Activated CD4-positive, alpha-beta T cell treated with anti-CD3 and anti-CD28 coated beads, Interleukin-2, amount 10 ng/mL, durations not matched to agents 24 days and 14 days (primary cell): ENCODE data around the gene CRAMP1. TPM values are rescaled to one million over a fixed set of nuclear protein-coding genes. Genes with fewer than 3 reads are reported as not detected.

Experiments used
- DNase-seq: peaks from one replicate; pipeline ENCODE4 v3.0.0; 2022
- H3K27ac Mint-ChIP-seq: one replicate; pipeline ENCODE4 v1.8.0; 2022; ENCODE audit warnings: mild to moderate bottlenecking, mixed read lengths
- H3K27me3 Mint-ChIP-seq: one replicate; pipeline ENCODE4 v1.8.0; 2022; ENCODE audit warnings: mixed read lengths
- H3K36me3 Mint-ChIP-seq: one replicate; pipeline ENCODE4 v1.8.0; 2022; ENCODE audit warnings: low read depth, mild to moderate bottlenecking, mixed read lengths
- H3K4me1 Mint-ChIP-seq: one replicate; pipeline ENCODE4 v1.8.0; 2021; ENCODE audit warnings: mixed read lengths
- H3K4me3 Mint-ChIP-seq: one replicate; pipeline ENCODE4 v1.8.0; 2022; ENCODE audit warnings: mild to moderate bottlenecking, moderate library complexity, mixed read lengths
- H3K9me3 Mint-ChIP-seq: one replicate; pipeline ENCODE4 v1.8.0; 2021; ENCODE audit warnings: mixed read lengths
- intact Hi-C: fragments of 100-400 bp; cut with micrococcal nuclease; formaldehyde crosslinking; loops from one replicate; pipeline ENCODE4 v1.15.1; 2023
- total RNA-seq: library from RNA; stranded (reverse); gene quantifications from 2 replicates; pipeline ENCODE4 v1.2.3, GENCODE V29; 2022

Gene CRAMP1
- total RNA-seq, 1 donor from 2014 or later, result 36.7 TPM

- no peak for DNase-seq
- no peaks in the 10 kb centered on the region for H3K9me3 Mint-ChIP-seq
- H3K27ac Mint-ChIP-seq, result no peak overlapping the region
- intact Hi-C loops, result no loop called here
- H3K4me3 Mint-ChIP-seq, result no peak overlapping the region
- H3K27me3 Mint-ChIP-seq, result no peaks in the 10 kb centered on the region
- H3K4me1 Mint-ChIP-seq, result peaks cover 4% of the 10 kb centered on the region
- peaks cover 39% of the 10 kb centered on the region for H3K36me3 Mint-ChIP-seq
Measured at GRCh38 chr16:1632638-1632970, 20.4 kb downstream of the CRAMP1 start.

- Mint-ChIP-seq H3K27ac (no peak overlapping the region), H3K9me3 (no peaks in the 10 kb centered on the region), H3K27me3 (no peaks in the 10 kb centered on the region), H3K36me3 (peaks cover 38% of the 10 kb centered on the region), H3K4me3 (no peak overlapping the region), H3K4me1 (peaks cover 4% of the 10 kb centered on the region)
- intact Hi-C loops, result no loop called here
- no peak for DNase-seq
Measured at GRCh38 chr16:1633310-1633709, 21.1 kb downstream of the CRAMP1 start.

DNA sequence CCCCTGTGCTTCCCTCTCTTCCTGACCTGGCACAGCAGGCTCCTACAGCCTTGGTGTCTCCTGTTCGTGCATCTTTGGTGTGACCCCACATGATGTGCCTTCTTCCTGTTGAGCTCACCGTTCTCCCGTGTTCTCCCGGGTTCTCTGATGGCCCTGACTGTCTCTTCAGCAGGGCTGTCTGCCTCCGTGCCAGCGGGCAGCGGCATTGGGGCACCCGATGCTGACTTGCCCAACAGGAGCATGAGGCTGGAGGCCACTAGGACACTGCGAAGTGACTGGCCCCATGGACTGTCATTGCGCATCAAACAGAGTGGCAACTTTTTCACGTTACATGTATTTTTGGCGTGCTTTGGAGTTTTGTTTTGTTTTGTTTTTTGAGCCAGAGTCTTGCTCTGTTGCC is 22.4 kb downstream of the CRAMP1 start:
- Mint-ChIP-seq H3K27ac (no peak overlapping the region), H3K9me3 (no peaks in the 10 kb centered on the region), H3K36me3 (peaks cover 37% of the 10 kb centered on the region), H3K4me1 (peaks cover 4% of the 10 kb centered on the region), H3K4me3 (no peak overlapping the region), H3K27me3 (no peaks in the 10 kb centered on the region)
- DNase-seq, result no peak
- intact Hi-C loops, result no loop called here

- Mint-ChIP-seq H3K27ac (no peak overlapping the region), H3K4me1 (peaks cover 4% of the 10 kb centered on the region), H3K36me3 (peaks cover 37% of the 10 kb centered on the region), H3K4me3 (no peak overlapping the region), H3K9me3 (no peaks in the 10 kb centered on the region), H3K27me3 (no peaks in the 10 kb centered on the region)
- intact Hi-C loops, result no loop called here
- no peak for DNase-seq
Measured at GRCh38 chr16:1635070-1635469, 22.9 kb downstream of the CRAMP1 start.

- H3K4me1 Mint-ChIP-seq, result peaks cover 4% of the 10 kb centered on the region
- H3K36me3 Mint-ChIP-seq, result peaks cover 50% of the 10 kb centered on the region
- H3K9me3 Mint-ChIP-seq, result no peaks in the 10 kb centered on the region
- no peak overlapping the region for H3K27ac Mint-ChIP-seq
- intact Hi-C loops, result no loop called here
- no peak for DNase-seq
- H3K4me3 Mint-ChIP-seq, result no peak overlapping the region
- H3K27me3 Mint-ChIP-seq, result no peaks in the 10 kb centered on the region
Measured at GRCh38 chr16:1637526-1637925, 25.4 kb downstream of the CRAMP1 start.

DNA sequence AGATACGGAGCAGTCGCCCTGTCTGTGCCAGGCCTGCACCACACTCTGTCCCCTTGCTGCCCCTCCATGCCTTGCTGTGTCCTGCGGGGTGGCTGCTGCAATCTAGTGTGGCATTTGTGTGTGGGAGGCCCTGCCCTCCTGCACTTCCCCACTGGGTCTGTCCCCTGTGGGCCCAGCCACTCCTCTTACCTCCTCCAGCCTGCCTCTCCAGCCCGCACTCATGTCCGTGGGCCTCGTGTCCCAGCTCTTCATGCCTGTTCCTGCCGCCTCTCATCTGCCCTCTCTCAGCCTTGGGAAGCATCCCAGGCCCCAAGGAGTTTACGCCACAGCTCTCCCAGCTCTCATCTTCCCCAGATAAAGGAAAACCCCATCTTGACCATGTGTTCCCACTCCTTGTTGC is 26.6 kb downstream of the CRAMP1 start:
- Mint-ChIP-seq H3K9me3 (no peaks in the 10 kb centered on the region), H3K27ac (no peak overlapping the region), H3K27me3 (no peaks in the 10 kb centered on the region), H3K4me1 (peaks cover 4% of the 10 kb centered on the region), H3K36me3 (peaks cover 50% of the 10 kb centered on the region), H3K4me3 (no peak overlapping the region)
- DNase-seq, result no peak
- intact Hi-C loops, result no loop called here

DNA sequence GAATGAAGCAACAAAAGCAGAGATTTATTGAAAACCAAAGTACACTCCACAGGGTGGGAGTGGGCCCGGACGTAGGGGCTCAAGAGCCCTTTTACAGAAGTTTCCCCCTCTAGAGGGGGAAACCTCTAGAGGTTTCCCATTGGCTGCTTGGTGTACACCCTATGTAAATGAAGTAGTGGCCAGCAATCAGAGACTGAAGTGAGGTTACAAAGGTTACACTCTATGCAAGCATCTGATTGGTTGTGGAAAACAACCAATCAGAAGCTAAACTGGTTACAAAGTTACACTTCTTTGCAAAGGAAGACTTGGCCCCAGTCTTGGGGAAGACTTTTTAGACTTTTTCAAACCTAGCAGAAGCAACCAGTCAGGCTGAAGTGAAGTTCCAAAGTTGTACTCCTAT is 27.1 kb downstream of the CRAMP1 start:
- H3K36me3 Mint-ChIP-seq, result peaks cover 49% of the 10 kb centered on the region
- peaks cover 5% of the 10 kb centered on the region for H3K4me1 Mint-ChIP-seq
- intact Hi-C loops, result no loop called here
- H3K27me3 Mint-ChIP-seq, result no peaks in the 10 kb centered on the region
- no peaks in the 10 kb centered on the region for H3K9me3 Mint-ChIP-seq
- no peak for DNase-seq
- H3K4me3 Mint-ChIP-seq, result no peak overlapping the region
- H3K27ac Mint-ChIP-seq, result no peak overlapping the region

- Mint-ChIP-seq H3K4me3 (no peak overlapping the region), H3K27me3 (no peaks in the 10 kb centered on the region), H3K9me3 (no peaks in the 10 kb centered on the region), H3K4me1 (peaks cover 8% of the 10 kb centered on the region), H3K27ac (no peak overlapping the region), H3K36me3 (peaks cover 48% of the 10 kb centered on the region)
- no peak for DNase-seq
- intact Hi-C loops, result no loop called here
Measured at GRCh38 chr16:1639860-1640259, 27.7 kb downstream of the CRAMP1 start.

DNA sequence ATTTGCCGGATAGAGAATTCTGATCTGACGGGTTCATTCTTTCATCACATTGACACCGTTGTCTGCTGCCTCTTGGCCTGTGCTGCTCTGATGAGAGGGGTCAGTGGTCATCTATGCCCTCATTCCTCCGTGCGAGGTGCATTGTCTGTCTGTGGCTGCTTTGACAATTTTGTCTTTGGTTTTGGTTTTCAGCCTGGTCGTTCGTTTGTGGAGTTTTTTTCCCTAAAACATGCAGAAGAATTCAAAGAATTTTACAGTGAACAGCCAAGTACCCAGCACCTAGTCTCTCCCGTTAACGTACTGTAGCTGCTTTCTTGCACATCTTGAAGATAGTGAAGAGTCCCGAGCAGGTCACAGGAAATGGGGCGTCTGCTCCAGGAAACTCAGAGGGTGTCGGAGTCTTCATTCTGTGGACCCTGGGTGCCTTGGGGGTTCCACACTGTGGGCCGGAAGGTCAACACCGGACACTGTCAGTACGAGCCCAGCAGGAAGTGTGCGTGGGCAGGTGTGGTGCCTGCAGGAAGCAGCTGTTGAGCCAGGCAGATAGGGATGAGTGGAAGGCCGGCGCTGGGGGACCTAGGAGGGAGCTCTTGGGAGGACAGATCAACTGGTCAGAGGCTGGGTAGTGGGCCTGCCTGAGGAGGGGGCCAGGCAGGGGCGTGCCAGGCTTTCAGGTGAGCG is 28.2 kb downstream of the CRAMP1 start:
- H3K27ac Mint-ChIP-seq, result no peak overlapping the region
- H3K4me1 Mint-ChIP-seq, result peaks cover 8% of the 10 kb centered on the region
- H3K36me3 Mint-ChIP-seq, result peaks cover 43% of the 10 kb centered on the region
- no peak overlapping the region for H3K4me3 Mint-ChIP-seq
- intact Hi-C loops, result no loop called here
- no peaks in the 10 kb centered on the region for H3K9me3 Mint-ChIP-seq
- no peaks in the 10 kb centered on the region for H3K27me3 Mint-ChIP-seq
- no peak for DNase-seq

GRCh38 chr16:1641261-1641660 is 29.1 kb downstream of the CRAMP1 start:
- intact Hi-C loops, result no loop called here
- H3K9me3 Mint-ChIP-seq, result no peaks in the 10 kb centered on the region
- no peaks in the 10 kb centered on the region for H3K27me3 Mint-ChIP-seq
- no peak overlapping the region for H3K27ac Mint-ChIP-seq
- H3K36me3 Mint-ChIP-seq, result peaks cover 49% of the 10 kb centered on the region
- H3K4me3 Mint-ChIP-seq, result no peak overlapping the region
- H3K4me1 Mint-ChIP-seq, result peaks cover 17% of the 10 kb centered on the region
- DNase-seq, result no peak

GRCh38 chr16:1642148-1642547 is 30.0 kb downstream of the CRAMP1 start:
- intact Hi-C loops, result no loop called here
- Mint-ChIP-seq H3K4me3 (no peak overlapping the region), H3K36me3 (peaks cover 54% of the 10 kb centered on the region), H3K9me3 (no peaks in the 10 kb centered on the region), H3K27me3 (no peaks in the 10 kb centered on the region), H3K4me1 (peaks cover 23% of the 10 kb centered on the region), H3K27ac (no peak overlapping the region)
- no peak for DNase-seq

DNA sequence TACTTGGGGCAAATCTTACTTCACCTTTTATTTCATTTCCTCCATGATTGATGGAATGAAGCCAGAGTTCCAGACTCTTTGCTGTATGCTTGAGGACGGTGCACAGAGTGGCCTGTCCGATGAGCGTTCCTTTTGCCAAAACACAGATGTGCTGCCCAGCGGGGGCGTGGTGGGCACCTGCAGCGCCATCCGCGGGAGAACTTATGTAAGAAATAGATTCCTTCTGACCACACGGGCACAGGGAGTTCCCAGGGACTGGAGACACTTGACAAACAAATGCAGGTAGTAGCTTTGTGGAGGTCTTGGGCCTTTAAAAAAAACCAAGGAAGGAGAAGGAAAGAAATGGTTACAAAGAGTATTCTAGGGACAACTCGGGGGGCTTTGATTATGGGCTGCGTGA is 30.6 kb downstream of the CRAMP1 start:
- no peak for DNase-seq
- no peak overlapping the region for H3K4me3 Mint-ChIP-seq
- intact Hi-C loops, result no loop called here
- H3K9me3 Mint-ChIP-seq, result no peaks in the 10 kb centered on the region
- H3K4me1 Mint-ChIP-seq, result peaks cover 23% of the 10 kb centered on the region
- H3K36me3 Mint-ChIP-seq, result peaks cover 56% of the 10 kb centered on the region
- no peaks in the 10 kb centered on the region for H3K27me3 Mint-ChIP-seq
- H3K27ac Mint-ChIP-seq, result no peak overlapping the region

DNA sequence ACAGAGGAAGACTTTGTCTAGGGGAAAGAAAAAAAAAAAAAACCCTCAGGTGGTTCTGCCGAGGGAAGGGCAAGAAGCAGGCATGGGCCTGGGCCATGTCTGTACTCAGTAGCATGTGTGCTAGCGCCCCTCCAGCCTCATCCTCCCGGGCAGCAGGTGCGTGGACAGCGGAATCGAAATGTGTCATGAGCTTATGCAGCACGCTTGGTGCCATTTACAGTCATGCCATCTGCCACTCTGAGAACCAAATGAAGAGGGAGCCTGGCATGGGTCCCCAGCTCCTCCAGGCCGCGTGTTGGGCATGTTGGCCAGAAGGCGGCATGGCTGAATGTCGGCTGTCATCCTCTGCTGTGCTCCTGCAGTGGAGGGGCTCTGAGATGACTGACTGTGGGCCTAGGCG is 31.4 kb downstream of the CRAMP1 start:
- Mint-ChIP-seq H3K36me3 (peaks cover 59% of the 10 kb centered on the region), H3K4me3 (no peak overlapping the region), H3K4me1 (peaks cover 26% of the 10 kb centered on the region), H3K9me3 (no peaks in the 10 kb centered on the region), H3K27me3 (no peaks in the 10 kb centered on the region), H3K27ac (no peak overlapping the region)
- no peak for DNase-seq
- intact Hi-C loops, result no loop called here

DNA sequence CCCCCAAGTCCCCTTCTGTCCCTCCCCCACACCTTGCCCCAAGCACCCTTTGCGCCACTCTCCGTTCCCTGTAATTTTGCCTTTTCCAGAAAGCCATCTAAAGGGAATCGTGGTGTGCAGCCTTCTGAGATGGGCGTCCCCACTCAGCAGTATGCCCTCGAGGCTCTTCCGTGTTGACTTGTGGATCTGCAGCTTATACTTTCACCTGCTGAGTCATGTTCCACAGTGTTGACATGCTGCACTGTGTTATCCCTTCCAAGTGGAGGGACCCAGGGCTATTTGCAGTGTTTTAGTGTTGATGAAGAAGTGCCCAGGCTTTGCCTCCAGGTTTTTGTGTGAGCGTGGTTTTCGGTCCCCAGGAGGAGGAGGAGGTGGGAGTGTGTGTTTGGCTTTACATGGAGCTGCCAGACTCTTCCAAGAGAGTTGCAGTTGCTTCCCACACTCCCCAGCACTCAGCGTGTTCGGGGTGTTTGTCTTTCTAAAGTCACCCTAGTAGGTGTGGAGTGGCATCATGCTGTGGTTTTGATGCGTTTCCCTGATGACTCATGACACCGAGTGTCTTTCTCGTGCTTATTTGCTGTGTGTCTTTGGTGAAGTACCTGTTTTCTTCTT is 33.9 kb downstream of the CRAMP1 start:
- peak; percentile 82 for DNase-seq
- intact Hi-C loops, result no loop called here
- H3K27ac Mint-ChIP-seq, result peak overlapping the region; percentile 85
- H3K27me3 Mint-ChIP-seq, result no peaks in the 10 kb centered on the region
- H3K4me3 Mint-ChIP-seq, result peak overlapping the region; percentile 38
- no peaks in the 10 kb centered on the region for H3K9me3 Mint-ChIP-seq
- peaks cover 24% of the 10 kb centered on the region for H3K4me1 Mint-ChIP-seq
- H3K36me3 Mint-ChIP-seq, result peaks cover 56% of the 10 kb centered on the region

DNA sequence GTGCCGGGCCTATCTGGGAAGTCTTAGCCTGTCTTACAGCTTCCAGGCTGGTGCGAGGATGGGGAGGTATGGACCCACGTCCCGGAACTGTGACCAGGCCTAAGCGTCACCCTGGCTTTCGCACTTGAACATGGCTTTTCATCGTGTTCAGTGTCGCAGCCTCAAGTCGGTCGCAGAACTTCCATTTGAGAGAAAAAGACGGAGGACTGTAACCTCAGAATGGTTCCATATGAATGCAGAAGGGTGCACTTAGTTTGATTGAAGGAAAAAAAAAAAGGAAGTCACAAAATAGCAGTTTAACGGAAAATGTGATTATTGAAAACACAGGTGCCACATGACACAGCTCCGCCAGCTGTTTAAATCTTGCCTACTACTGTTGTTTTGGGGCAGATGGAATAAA is 35.7 kb downstream of the CRAMP1 start:
- no peaks in the 10 kb centered on the region for H3K27me3 Mint-ChIP-seq
- H3K4me1 Mint-ChIP-seq, result peaks cover 29% of the 10 kb centered on the region
- no peak overlapping the region for H3K4me3 Mint-ChIP-seq
- DNase-seq, result no peak
- peaks cover 58% of the 10 kb centered on the region for H3K36me3 Mint-ChIP-seq
- peak overlapping the region; percentile 44 for H3K27ac Mint-ChIP-seq
- intact Hi-C loops, result no loop called here
- no peaks in the 10 kb centered on the region for H3K9me3 Mint-ChIP-seq
